SH-SY5Y (cell line): ENCODE measurements around the gene ZBTB6.

ENCODE experiments used
- GATA2 ChIP-seq: IDR thresholded peaks from 2 replicates; pipeline ENCODE4 v1.6.1; 2011; ENCODE audit warnings: mild to moderate bottlenecking, low read depth, low read length
- GATA3 ChIP-seq: IDR thresholded peaks from 2 replicates; pipeline ENCODE4 v1.6.1; 2011; ENCODE audit warnings: low read depth, mild to moderate bottlenecking, low read length, moderate library complexity

GRCh38 chr9:122944960-122945888, 32.1 kb upstream of the ZBTB6 start:
- TF ChIP-seq GATA3: no peak
- TF ChIP-seq GATA2: no peak
